GM23338 (cell line): ENCODE results near the gene SLC2A9. TPM values are rescaled to one million over a fixed set of nuclear protein-coding genes. Genes with fewer than 3 reads are reported as not detected.

ENCODE experiments used
- ATAC-seq: fragments of 200-7000 bp; cut with Tn5 transposase; 3 replicates; pipeline ENCODE4 v1.9.1; 2020
- DNase-seq: peaks from one replicate; pipeline ENCODE4 v3.0.0-alpha.2; 2015; ENCODE audit warnings: low spot score
- H2AFZ ChIP-seq: fragments of 200-600 bp; sonication (generic); 2 replicates; pipeline ENCODE4 v1.8.0; 2016; ENCODE audit warnings: antibody characterized with exemption, mild to moderate bottlenecking, moderate library complexity
- H3F3A ChIP-seq: fragments of 200-600 bp; sonication (generic); replicated peaks from 2 replicates; pipeline ENCODE4 v1.8.0; 2017; ENCODE audit warnings: antibody characterized with exemption, mixed run types, low read depth
- H3K27ac ChIP-seq: fragments of 200-600 bp; sonication (generic); 2 replicates; pipeline ENCODE4 v1.6.1; 2016; ENCODE audit warnings: low read depth
- H3K27me3 ChIP-seq: fragments of 200-600 bp; sonication (generic); 2 replicates; pipeline ENCODE4 v1.8.0; 2016; ENCODE audit warnings: mild to moderate bottlenecking, mixed run types, moderate library complexity; ENCODE audit not compliant: insufficient read depth
- H3K36me3 ChIP-seq: fragments of 200-600 bp; sonication (generic); 2 replicates; pipeline ENCODE4 v1.8.0; 2016; ENCODE audit warnings: mild to moderate bottlenecking; ENCODE audit not compliant: insufficient read depth
- H3K4me1 ChIP-seq: fragments of 200-600 bp; sonication (generic); 2 replicates; pipeline ENCODE4 v1.8.0; 2016; ENCODE audit warnings: mild to moderate bottlenecking, moderate library complexity; ENCODE audit not compliant: insufficient read depth
- H3K4me2 ChIP-seq: fragments of 200-600 bp; sonication (generic); 2 replicates; pipeline ENCODE4 v1.7.1; 2017; ENCODE audit warnings: mixed run types
- H3K4me3 ChIP-seq: fragments of 200-600 bp; sonication (generic); 2 replicates; pipeline ENCODE4 v1.6.1; 2016; ENCODE audit warnings: mixed run types
- H3K79me2 ChIP-seq: fragments of 200-600 bp; sonication (generic); replicated peaks from 2 replicates; pipeline ENCODE4 v1.8.0; 2017; ENCODE audit warnings: mild to moderate bottlenecking; ENCODE audit not compliant: insufficient read depth
- H3K9me2 ChIP-seq: fragments of 200-600 bp; sonication (generic); 2 replicates; pipeline ENCODE4 v1.8.0; 2017; ENCODE audit not compliant: insufficient read depth
- H4K20me1 ChIP-seq: fragments of 200-600 bp; sonication (generic); replicated peaks from 2 replicates; pipeline ENCODE4 v1.8.0; 2017; ENCODE audit warnings: mild to moderate bottlenecking; ENCODE audit not compliant: insufficient read depth
- H3K27ac Mint-ChIP-seq: 2 replicates; pipeline ENCODE4 v1.8.0; 2020; ENCODE audit warnings: inconsistent platforms, mild to moderate bottlenecking, moderate library complexity, mixed read lengths
- H3K27me3 Mint-ChIP-seq: 3 replicates; pipeline ENCODE4 v1.8.0; 2022; ENCODE audit warnings: low read depth, mild to moderate bottlenecking, moderate library complexity, mixed read lengths, inconsistent platforms; ENCODE audit not compliant: insufficient read depth, poor library complexity
- H3K36me3 Mint-ChIP-seq: 3 replicates; pipeline ENCODE4 v1.8.0; 2021; ENCODE audit warnings: low read depth, mild to moderate bottlenecking, inconsistent platforms, moderate library complexity, mixed read lengths
- H3K4me1 Mint-ChIP-seq: 3 replicates; pipeline ENCODE4 v1.8.0; 2020; ENCODE audit warnings: mild to moderate bottlenecking, inconsistent platforms, mixed read lengths
- H3K4me3 Mint-ChIP-seq: 3 replicates; pipeline ENCODE4 v1.8.0; 2021; ENCODE audit warnings: moderate library complexity, mild to moderate bottlenecking, inconsistent platforms, mixed read lengths
- H3K9me3 Mint-ChIP-seq: 3 replicates; pipeline ENCODE4 v1.8.0; 2020; ENCODE audit warnings: moderate library complexity, mild to moderate bottlenecking, inconsistent platforms, mixed read lengths
- CREB1 ChIP-seq: fragments of 250-450 bp; sonication (Bioruptor Pico); IDR thresholded peaks from 2 replicates; pipeline ENCODE4 v1.5.0; 2020; ENCODE audit warnings: low read depth, mild to moderate bottlenecking, moderate library complexity
- CTCF ChIP-seq, 2 experiments: fragments of 200-600 bp in 1 of 2; sonication (generic) in 1 of 2; conservative IDR thresholded peaks; 2 replicates each; pipeline versions ENCODE4 v1.5.1 to v1.6.1; 2016 to 2017; ENCODE audit warnings: antibody characterized with exemption in 2 of 2, low read depth in 2 of 2, mild to moderate bottlenecking in 2 of 2, moderate library complexity in 1 of 2
- EZH2phosphoT487 ChIP-seq: fragments of 200-600 bp; sonication (generic); IDR thresholded peaks from one replicate; pipeline ENCODE4 v1.8.1; 2018; ENCODE audit warnings: antibody characterized with exemption; ENCODE audit not compliant: unreplicated experiment
- ZNF331 ChIP-seq: fragments of 250-450 bp; sonication (Bioruptor Pico); IDR thresholded peaks from 2 replicates; pipeline ENCODE4 v1.5.0; 2020; ENCODE audit warnings: low read depth, mild to moderate bottlenecking, moderate library complexity
- ZNF462 ChIP-seq: fragments of 250-450 bp; sonication (Bioruptor Pico); IDR thresholded peaks from 2 replicates; pipeline ENCODE4 v1.5.0; 2020; ENCODE audit warnings: mild to moderate bottlenecking, moderate library complexity
- polyA plus RNA-seq: library from polyadenylated mRNA; unstranded; fragments of >200 nt; fragmentation: Nextera tagmentation; extraction: Ambion mirVana; gene quantifications from 2 replicates; pipeline ENCODE4 v1.2.1, GENCODE V29; 2016
- total RNA-seq: library from RNA; depleted of rRNA; stranded (reverse); fragments of >200 nt; shearing (Covaris generic); gene quantifications from 2 replicates; pipeline ENCODE4 v1.2.3, GENCODE V29; 2014

Gene SLC2A9
- total and polyA plus RNA-seq, 2 experiments from 2014 or later, result 0.21 to 0.40 TPM

GRCh38 chr4:10058371-10058770, 37.1 kb upstream of the SLC2A9 start:
- Histone ChIP-seq H3K27ac (no peak overlapping the region), H3K27me3 (no peaks in the 10 kb centered on the region), H3K9me2 (no peaks in the 10 kb centered on the region), H2AFZ (no peak overlapping the region), H4K20me1 (no peaks in the 10 kb centered on the region), H3K36me3 (no peaks in the 10 kb centered on the region), H3K4me3 (no peak overlapping the region), H3K79me2 (no peaks in the 10 kb centered on the region), H3K4me2 (no peak overlapping the region), H3K4me1 (peaks cover 8% of the 10 kb centered on the region; the same call in 1 of the 2 replicates), H3F3A (no peaks in the 10 kb centered on the region)
- Mint-ChIP-seq H3K27me3 (no peaks in the 10 kb centered on the region), H3K4me3 (no peak overlapping the region), H3K36me3 (no peaks in the 10 kb centered on the region), H3K27ac (no peak overlapping the region), H3K9me3 (no peaks in the 10 kb centered on the region), H3K4me1 (peaks cover 8% of the 10 kb centered on the region)
- no peak for ATAC-seq
- TF ChIP-seq ZNF462 (CRISPR knock-in tag) (no peak), CTCF (conservative IDR thresholded peaks at IDR 0.05; ENCODE audit: low read depth in 2 of 2) (no peak), CREB1 (CRISPR knock-in tag) (no peak), ZNF331 (no peak), EZH2phosphoT487 (no peak)
- no peak for DNase-seq
